Tongue (tissue), 2 donors: Measurements from ENCODE around the gene DDX11. TPM values are rescaled to one million over a fixed set of nuclear protein-coding genes. Genes with fewer than 3 reads are reported as not detected.
A peak's percentile ranks its signal among the peaks of the same experiment; 100 is the strongest.
"Not testable (repeated sequence)": the region's sequence is repeated elsewhere in the genome, so short reads cannot be mapped to it uniquely, and the experiment has no call there.

ENCODE experiments used
- DNase-seq: peaks from one replicate; pipeline ENCODE4 v3.0.0-alpha.2; 2015
- total RNA-seq: library from RNA; depleted of rRNA; stranded (reverse); fragments of >200 nt; gene quantifications from one replicate; pipeline ENCODE4 v1.2.3, GENCODE V29; 2014

DDX11 gene
- total RNA-seq, 1 donor from 2014 or later = 36.6 TPM

DNA sequence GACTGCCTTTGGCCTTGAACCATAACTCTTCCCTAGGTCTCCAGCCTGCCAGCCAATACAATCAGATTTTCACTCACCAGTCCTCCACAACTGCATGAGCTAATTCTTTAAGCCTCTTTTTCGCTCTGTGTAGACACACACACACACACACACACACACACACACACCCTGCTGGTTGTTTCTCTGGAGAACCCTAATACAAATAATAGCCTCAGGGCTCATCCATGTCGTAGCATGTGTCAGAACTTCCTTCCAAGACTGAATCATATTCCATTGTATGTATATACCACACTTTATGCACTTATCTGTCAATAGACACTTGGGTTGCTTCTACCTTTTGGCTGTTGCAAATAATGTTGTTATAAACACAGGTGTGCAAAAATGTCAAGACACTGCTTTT, 6.0 kb upstream of the DDX11 start:
- DNase-seq = peak; percentile 74

DNA sequence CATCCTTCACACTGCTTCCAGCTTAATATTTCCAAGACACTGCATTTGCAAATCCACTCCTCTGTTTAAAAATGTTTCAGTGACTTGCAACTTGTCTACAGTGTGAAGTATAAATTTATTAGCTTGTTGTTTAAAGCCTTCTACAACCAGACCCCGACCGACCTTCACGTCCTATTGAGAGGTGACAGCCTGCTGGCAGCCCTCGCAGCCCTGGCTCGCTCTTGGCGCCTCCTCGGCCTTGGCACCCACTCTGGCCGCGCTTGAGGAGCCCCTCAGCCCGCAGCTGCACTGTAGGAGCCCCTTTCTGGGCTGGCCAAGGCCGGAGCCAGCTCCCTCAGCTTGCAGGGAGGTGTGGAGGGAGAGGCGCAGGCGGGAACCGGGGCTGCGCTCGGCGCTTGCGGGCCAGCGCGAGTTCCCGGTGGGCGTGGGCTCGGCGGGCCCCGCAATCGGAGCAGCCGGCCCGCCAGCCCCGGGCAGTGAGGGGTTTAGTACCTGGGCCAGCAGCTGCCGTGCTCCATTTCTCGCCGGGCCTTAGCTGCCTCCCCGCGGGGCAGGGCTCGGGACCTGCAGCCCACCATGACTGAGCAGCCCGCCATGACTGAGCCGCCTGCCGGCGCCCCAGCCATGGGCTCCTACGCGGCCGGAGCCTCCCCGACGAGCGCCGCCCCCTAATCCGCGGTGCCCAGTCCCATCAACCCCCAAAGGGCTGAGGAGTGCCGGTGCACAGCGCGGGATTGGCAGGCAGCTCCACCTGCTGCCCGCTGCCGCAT, 2.5 kb upstream of the DDX11 start:
- DNase-seq = not testable (repeated sequence)

- peak; percentile 23 for DNase-seq
These were observed 698 bp upstream of the DDX11 start for GRCh38 chr12:31072962-31073361.

DNA sequence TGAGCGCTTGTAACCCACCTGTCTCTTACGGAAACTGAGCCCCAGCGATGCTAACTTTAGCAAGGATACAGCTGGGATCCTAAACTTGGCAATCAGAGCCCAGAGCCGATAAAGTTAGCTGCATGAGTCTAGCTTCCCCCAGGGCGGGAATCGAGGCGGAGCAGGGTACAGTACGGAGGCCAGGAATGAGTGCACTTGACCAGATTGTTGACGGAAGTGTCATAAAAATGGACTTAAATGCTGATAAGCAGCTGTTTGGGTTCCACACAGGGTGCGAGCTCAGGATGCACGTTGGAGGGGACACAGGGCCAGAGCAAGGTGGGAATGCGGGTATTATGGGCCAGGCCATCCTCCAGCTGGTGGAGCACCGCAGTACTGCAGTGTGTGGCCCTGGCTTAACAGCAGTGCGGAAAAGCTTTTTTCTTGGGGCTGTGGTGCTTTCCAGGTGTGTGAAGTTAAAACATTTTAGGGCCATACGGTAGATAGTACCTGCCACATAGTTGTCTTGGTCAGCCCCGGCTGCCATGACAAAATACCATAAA, 744 bp downstream of the DDX11 start:
- DNase-seq = not testable (repeated sequence)

GRCh38 chr12:31076150-31076549, 2.5 kb downstream of the DDX11 start:
- DNase-seq = not testable (repeated sequence)

DNA sequence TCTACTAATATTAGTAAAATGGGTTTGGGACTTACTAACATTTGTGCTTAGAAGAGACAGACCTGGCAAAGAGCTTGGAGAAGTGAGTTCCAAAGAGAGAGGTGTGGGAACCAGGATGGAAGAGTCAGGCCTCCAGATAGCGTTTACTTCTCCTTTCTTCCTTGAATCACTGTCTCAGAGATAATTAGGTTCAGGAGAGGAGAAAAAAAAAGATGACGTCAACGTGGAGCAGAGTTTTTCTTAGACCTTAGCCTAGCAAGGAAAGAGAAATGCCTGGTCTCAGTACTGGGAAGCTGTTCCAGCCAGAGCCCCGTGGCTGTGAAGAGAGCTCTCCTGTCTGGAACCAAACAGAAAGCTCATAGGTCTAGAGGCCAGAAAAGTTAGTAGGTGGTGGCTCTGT, 3.4 kb downstream of the DDX11 start:
- DNase-seq = not testable (repeated sequence)

DNA sequence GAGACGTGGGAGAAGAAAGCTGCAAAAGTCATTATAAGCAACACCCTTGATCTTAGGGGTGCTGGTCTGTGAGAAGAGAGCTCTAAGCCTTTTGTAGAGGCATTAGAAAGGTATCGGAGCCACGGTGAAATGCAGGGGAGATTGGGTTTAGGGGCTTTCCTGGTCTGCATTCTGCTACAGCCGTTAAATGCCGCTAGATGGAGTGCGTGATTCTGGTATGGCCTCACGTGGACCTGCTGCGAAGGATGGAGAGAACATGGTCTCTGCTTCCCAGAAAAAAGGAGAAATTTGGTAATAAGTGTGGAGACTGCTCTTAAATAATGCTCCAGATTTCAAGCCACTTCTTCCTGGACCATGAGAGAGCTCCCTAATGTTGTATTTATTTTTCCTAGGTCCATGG, 4.3 kb downstream of the DDX11 start:
- not testable (repeated sequence) for DNase-seq

- DNase-seq = not testable (repeated sequence)
These were observed 5.8 kb downstream of the DDX11 start for GRCh38 chr12:31079421-31079820.

- DNase-seq = not testable (repeated sequence)
These were observed 6.6 kb downstream of the DDX11 start for GRCh38 chr12:31080221-31080620.

- not testable (repeated sequence) for DNase-seq
These were observed 7.6 kb downstream of the DDX11 start for GRCh38 chr12:31081274-31081673.

GRCh38 chr12:31084241-31084640, 10.6 kb downstream of the DDX11 start:
- DNase-seq = not testable (repeated sequence)

DNA sequence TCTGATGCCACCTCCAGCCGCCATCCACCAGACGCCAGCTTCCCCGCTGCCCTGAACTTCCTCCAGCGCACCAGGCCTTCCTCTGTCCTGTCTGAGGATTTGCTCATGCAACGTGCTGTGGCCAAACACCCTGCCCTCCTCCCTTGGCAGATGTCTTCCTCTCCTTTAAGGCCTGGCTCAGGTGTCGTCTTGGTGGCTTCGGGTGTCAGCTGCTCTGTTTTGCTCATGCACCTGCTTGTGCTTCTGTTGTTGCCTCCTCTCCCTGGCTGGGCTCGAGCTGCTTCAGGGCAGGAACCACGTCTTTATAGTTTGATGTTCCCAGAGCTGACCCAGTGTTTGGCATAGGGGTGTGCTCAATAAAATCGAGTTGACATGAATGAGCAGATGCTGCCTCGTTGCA, 12.4 kb downstream of the DDX11 start:
- DNase-seq = not testable (repeated sequence)

- DNase-seq = not testable (repeated sequence)
These were observed 13.8 kb downstream of the DDX11 start for GRCh38 chr12:31087486-31087885.

GRCh38 chr12:31087956-31088355, 14.3 kb downstream of the DDX11 start:
- DNase-seq = not testable (repeated sequence)

DNA sequence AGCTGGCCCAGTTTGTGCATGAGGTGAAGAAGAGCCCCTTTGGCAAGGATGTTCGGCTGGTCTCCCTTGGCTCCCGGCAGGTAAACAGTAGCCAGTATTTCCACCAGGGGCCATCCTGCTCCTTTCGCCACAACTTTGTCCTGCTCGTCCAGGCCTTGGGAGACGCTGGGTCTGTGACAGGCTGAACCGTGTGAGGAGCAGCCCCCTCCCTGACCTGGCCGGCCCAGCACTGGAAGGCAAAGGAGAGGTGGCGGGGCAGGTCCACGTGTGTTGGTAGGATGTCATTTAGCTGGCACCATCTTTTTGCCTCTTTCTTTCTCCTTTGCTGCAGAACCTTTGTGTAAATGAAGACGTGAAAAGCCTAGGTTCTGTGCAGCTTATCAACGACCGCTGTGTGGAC, 15.4 kb downstream of the DDX11 start:
- DNase-seq = no peak

DNA sequence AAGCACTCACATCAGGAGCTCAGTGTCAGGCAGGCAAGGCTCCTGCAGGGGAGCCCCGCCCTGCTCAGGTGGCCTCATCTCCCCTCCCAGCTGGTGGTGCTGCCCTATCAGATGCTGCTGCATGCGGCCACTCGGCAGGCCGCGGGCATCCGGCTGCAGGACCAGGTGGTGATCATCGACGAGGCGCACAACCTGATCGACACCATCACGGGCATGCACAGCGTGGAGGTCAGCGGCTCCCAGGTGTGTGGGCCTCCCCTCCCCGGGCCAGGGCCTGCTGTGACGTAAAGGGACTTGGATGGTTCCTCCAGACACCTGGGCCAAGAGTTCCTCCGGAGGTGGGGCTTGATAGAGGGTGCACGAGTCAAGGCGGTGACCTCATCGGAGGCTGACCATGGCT, 18.0 kb downstream of the DDX11 start:
- DNase-seq = not testable (repeated sequence)

GRCh38 chr12:31092718-31093117, 19.1 kb downstream of the DDX11 start:
- DNase-seq = not testable (repeated sequence)

- DNase-seq = not testable (repeated sequence)
These were observed 21.6 kb downstream of the DDX11 start for GRCh38 chr12:31095080-31095860.

- not testable (repeated sequence) for DNase-seq
These were observed 22.8 kb downstream of the DDX11 start for GRCh38 chr12:31096251-31097065.

GRCh38 chr12:31097819-31098218, 24.2 kb downstream of the DDX11 start:
- not testable (repeated sequence) for DNase-seq

DNA sequence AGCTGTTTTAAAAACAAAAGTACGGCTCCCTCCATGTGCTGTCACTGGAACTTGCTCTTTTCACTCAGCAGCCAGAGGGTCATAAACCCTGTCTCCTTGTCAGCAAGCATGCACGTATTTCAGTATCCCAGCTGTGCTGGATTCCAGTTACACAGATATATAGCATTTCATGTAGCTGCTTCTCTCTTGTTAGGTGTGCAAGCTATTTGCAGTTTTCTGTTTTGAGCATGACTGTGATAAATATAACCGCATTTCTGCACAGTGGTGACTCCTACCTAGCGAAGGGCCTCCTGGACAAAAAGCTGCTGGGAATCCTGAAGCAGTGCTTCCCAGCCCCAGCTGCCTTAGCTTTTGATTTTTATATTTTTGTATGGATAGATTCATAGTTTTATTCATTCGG, 24.7 kb downstream of the DDX11 start:
- DNase-seq = not testable (repeated sequence)

GRCh38 chr12:31098771-31099170, 25.1 kb downstream of the DDX11 start:
- not testable (repeated sequence) for DNase-seq
